HepG2 (cell line): ENCODE results near the gene AREL1. TPM values are rescaled to one million over a fixed set of nuclear protein-coding genes. Genes with fewer than 3 reads are reported as not detected.

Experiments used
- ATAC-seq: fragments of 200-7000 bp; cut with Tn5 transposase; 3 replicates; pipeline ENCODE4 v1.9.1; 2020; ENCODE audit warnings: mild to moderate bottlenecking, moderate library complexity
- BruUV-seq: library from RNA; stranded (reverse); fragments of 400-500 nt; replicated peaks from 2 replicates; lab custom pipeline; 2021; lab: Mats Ljungman, UMichigan
- CTCF ChIA-PET: fragments of 300-600 bp; formaldehyde crosslinking; extraction: SDS; loops from one replicate; lab custom pipeline; 2021; ENCODE audit warnings: low total read pairs, inconsistent platforms, low intra/inter-chr PET ratio; lab: Yijun Ruan, JAX
- POLR2A ChIA-PET: fragments of 350-600 bp; sonication (Branson Sonifier 250); formaldehyde crosslinking; loops from one replicate; lab custom pipeline; 2020; ENCODE audit warnings: antibody characterized with exemption, inconsistent platforms; lab: Yijun Ruan, JAX
- DNase-seq: peaks from one replicate; pipeline ENCODE4 v3.0.0-alpha.2; 2015; ENCODE audit warnings: low spot score
- FAIRE-seq: peaks from 3 replicates; lab custom pipeline; 2011; peaks lifted over from hg19 to GRCh38; lab: Jason Lieb, UNC
- H2AFZ ChIP-seq: one replicate; pipeline ENCODE4 v1.6.1; 2011; ENCODE audit warnings: low read length, inconsistent platforms
- H3K27ac ChIP-seq: fragments of 300-600 bp; 3 replicates; pipeline ENCODE4 v1.8.0; 2011; ENCODE audit warnings: mixed run types, mild to moderate bottlenecking, mixed read lengths, low read length, inconsistent platforms; ENCODE audit not compliant: insufficient read depth; ENCODE audit errors: extremely low read length
- H3K27me3 ChIP-seq, 2 experiments: fragments of 200-600 bp in 1 of 2; 2 replicates in 1 of 2; 3 replicates in 1 of 2; pipeline versions ENCODE4 v1.6.0 to v1.8.0; 2011; ENCODE audit warnings: low read length in 2 of 2, mild to moderate bottlenecking in 2 of 2, moderate library complexity in 2 of 2, inconsistent platforms in 1 of 2; ENCODE audit not compliant: insufficient read depth in 2 of 2, control insufficient read depth in 1 of 2
- H3K36me3 ChIP-seq, 2 experiments: fragments of 200-600 bp in 1 of 2; replicated peaks in 1 of 2; 2 replicates in 1 of 2; 3 replicates in 1 of 2; pipeline versions ENCODE4 v1.5.1 to v1.8.0; 2011; ENCODE audit warnings: low read length in 2 of 2, inconsistent platforms in 1 of 2; ENCODE audit not compliant: insufficient read depth in 2 of 2, control insufficient read depth in 1 of 2
- H3K4me1 ChIP-seq: 2 replicates; pipeline ENCODE4 v1.5.1; 2012; ENCODE audit warnings: low read length, inconsistent platforms; ENCODE audit not compliant: insufficient read depth
- H3K4me2 ChIP-seq: 2 replicates; pipeline ENCODE4 v1.6.0; 2011; ENCODE audit warnings: low read depth, low read length, inconsistent platforms
- H3K4me3 ChIP-seq, 3 experiments: fragments of 200-600 bp in 1 of 3; sonication (generic), shearing (Covaris generic) in 1 of 3; replicated peaks in 1 of 3; 2 replicates each; pipeline ENCODE4 v1.5.1; 2011 to 2016; ENCODE audit warnings: low read length in 3 of 3, inconsistent platforms in 2 of 3, low read depth in 2 of 3, mild to moderate bottlenecking in 2 of 3, control low read depth in 1 of 3, mixed read lengths in 1 of 3; ENCODE audit not compliant: insufficient read depth in 1 of 3
- H3K79me2 ChIP-seq: one replicate; pipeline ENCODE4 v1.6.1; 2011; ENCODE audit warnings: low read length, inconsistent platforms; ENCODE audit not compliant: insufficient read depth
- H3K9ac ChIP-seq: 2 replicates; pipeline ENCODE4 v1.6.0; 2011; ENCODE audit warnings: mild to moderate bottlenecking, low read depth, low read length, inconsistent platforms; ENCODE audit not compliant: insufficient read depth
- H3K9me3 ChIP-seq: 2 replicates; pipeline ENCODE4 v1.5.1; 2012; ENCODE audit warnings: mild to moderate bottlenecking, low read length
- H4K20me1 ChIP-seq: 2 replicates; pipeline ENCODE4 v1.6.0; 2011; ENCODE audit warnings: inconsistent platforms, mild to moderate bottlenecking, low read length, moderate library complexity; ENCODE audit not compliant: insufficient read depth
- HMG20A ChIP-seq: IDR thresholded peaks from 2 replicates; pipeline ENCODE4 v1.6.1; 2016; ENCODE audit warnings: borderline replicate concordance
- KDM3A ChIP-seq: IDR thresholded peaks from 2 replicates; pipeline ENCODE4 v1.6.1; 2018; ENCODE audit warnings: low read depth, missing compliant biosample characterization
- MIXL1 ChIP-seq: IDR thresholded peaks from 2 replicates; pipeline ENCODE4 v1.6.1; 2016
- RFX1 ChIP-seq: fragments of 450-650 bp; IDR thresholded peaks from 2 replicates; pipeline ENCODE4 v1.6.1; 2017
- SMARCC2 ChIP-seq: fragments of 450-650 bp; IDR thresholded peaks from 2 replicates; pipeline ENCODE4 v1.6.1; 2017; ENCODE audit warnings: antibody characterized with exemption, mild to moderate bottlenecking
- SP5 ChIP-seq: IDR thresholded peaks from 2 replicates; pipeline ENCODE4 v1.6.1; 2016; ENCODE audit warnings: low read depth, borderline replicate concordance
- SPEN ChIP-seq: sonication (generic); formaldehyde crosslinking; IDR thresholded peaks from 2 replicates; pipeline ENCODE4 v1.5.1; 2020; ENCODE audit warnings: low read depth, mild to moderate bottlenecking, missing genetic modification reagents
- SRF ChIP-seq: IDR thresholded peaks from 2 replicates; pipeline ENCODE4 v1.6.1; 2011; ENCODE audit warnings: mild to moderate bottlenecking, low read depth, low read length, moderate library complexity
- SUZ12 ChIP-seq: fragments of 150-350 bp; IDR thresholded peaks from 2 replicates; pipeline ENCODE4 v1.6.1; 2014; ENCODE audit warnings: low read depth, low read length
- TAF15 ChIP-seq: fragments of 200-400 bp; formaldehyde crosslinking; IDR thresholded peaks from one replicate; pipeline ENCODE4 v1.6.1; 2018; ENCODE audit warnings: mild to moderate bottlenecking, low read depth, low read length; ENCODE audit not compliant: poor library complexity, severe bottlenecking
- THAP9 ChIP-seq: sonication (generic); formaldehyde crosslinking; IDR thresholded peaks from 2 replicates; pipeline ENCODE4; 2020; ENCODE audit warnings: missing genetic modification reagents, mild to moderate bottlenecking, borderline replicate concordance
- ZNF329 ChIP-seq: sonication (generic); formaldehyde crosslinking; IDR thresholded peaks from 2 replicates; pipeline ENCODE4 v1.9.0; 2021; ENCODE audit warnings: low read depth, mild to moderate bottlenecking, missing genetic modification reagents
- ZNF510 ChIP-seq: sonication (generic); formaldehyde crosslinking; IDR thresholded peaks from 2 replicates; pipeline ENCODE4 v1.4.0; 2020; ENCODE audit warnings: low read depth, mild to moderate bottlenecking, missing genetic modification reagents
- ZNF737 ChIP-seq: sonication (generic); formaldehyde crosslinking; IDR thresholded peaks from 2 replicates; pipeline ENCODE4 v1.5.0; 2020; ENCODE audit warnings: missing genetic modification reagents, mild to moderate bottlenecking, borderline replicate concordance
- ZNF740 ChIP-seq: sonication (generic); formaldehyde crosslinking; IDR thresholded peaks from 2 replicates; pipeline ENCODE4 v1.4.0; 2020; ENCODE audit warnings: missing genetic modification reagents
- WGBS: methylation state at CpG from one replicate; pipeline ENCODE4 v1.1.6; 2017; ENCODE audit warnings: low lambda C conversion rate; 5-methylcytosine and 5-hydroxymethylcytosine counted together
- in situ Hi-C: cut with HindIII; loops from 2 replicates; pipeline ENCODE4 v1.10.0; 2017; ENCODE audit warnings: low pct_unique_long_range_greater_than_20kb; ENCODE audit not compliant: extremely low pct_ligation_motif_present
- intact Hi-C: fragments of 100-400 bp; cut with micrococcal nuclease; formaldehyde crosslinking; loops from one replicate; pipeline ENCODE4 v1.10.0; 2022; ENCODE audit not compliant: unreplicated experiment
- polyA plus RNA-seq, 8 experiments: library from polyadenylated mRNA; depleted of rRNA in 3 of 8; stranded (reverse) in 7 of 8; unstranded in 1 of 8; fragments of >200 nt; fragmentation: Illumina TruSeq in 4 of 8; extraction: Trizol in 4 of 8; gene quantifications; 2 replicates each; pipeline versions ENCODE4 v1.2.1 to v1.2.3, GENCODE V29; 2011 to 2016; ENCODE audit warnings: low read depth in 4 of 8, missing spikeins in 1 of 8, mixed read lengths in 1 of 8; ENCODE audit not compliant: insufficient read depth in 1 of 8
- total RNA-seq, 5 experiments: library from RNA; depleted of rRNA; stranded (reverse); fragments of >200 nt; fragmentation: Illumina TruSeq; extraction: Trizol; gene quantifications; 2 replicates each; pipeline ENCODE4 v1.2.3, GENCODE V29; 2016; ENCODE audit warnings: low read depth in 1 of 5
- TF ChIP-seq, protein P1 (sequence below): IDR thresholded peaks from 2 replicates; pipeline ENCODE4 v1.6.1; 2018; ENCODE audit warnings: missing genetic modification reagents

AREL1 gene
- total and polyA plus RNA-seq, 2 of the 13 experiments (the other 11 are each of a cell fraction or from before 2014, with no cell fraction given), result 21.3 to 25.4 TPM

DNA sequence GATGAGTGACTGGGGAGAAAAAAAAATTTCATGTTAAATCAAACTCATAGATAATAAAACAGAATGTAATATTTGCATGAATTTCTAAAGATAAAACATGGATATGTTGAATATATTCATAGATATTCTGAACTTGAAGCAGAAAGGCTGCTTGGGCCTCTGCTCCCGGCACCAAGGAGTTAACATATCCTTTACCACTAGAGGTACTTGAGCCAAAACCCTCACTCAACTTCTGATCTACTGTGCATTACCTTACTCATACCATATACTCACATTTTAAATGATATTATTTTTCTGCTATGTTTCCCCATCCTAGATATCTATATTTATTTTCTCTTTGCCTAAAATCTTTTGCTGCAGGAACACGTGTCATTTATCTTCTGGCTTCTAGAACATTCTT is 14.9 kb downstream of the AREL1 start:
- ATAC-seq (no peak), DNase-seq (no peak), FAIRE-seq (no peak)
- intact Hi-C loops (no loop called here), in situ Hi-C loops (no loop called here)
- H3K4me3 ChIP-seq, result no peak overlapping the region
- H3K79me2 ChIP-seq, result peaks cover 20% of the 10 kb centered on the region
- 100% methylated on average over 2 of the region's 2 CpGs for WGBS
- H3K4me2 ChIP-seq, result no peak overlapping the region
- POLR2A ChIA-PET, result no interaction called here
- no peak overlapping the region for H3K27ac ChIP-seq
- CTCF ChIA-PET, result no interaction called here
- no peak overlapping the region for H2AFZ ChIP-seq
- no peak overlapping the region for H3K9ac ChIP-seq
- no peaks in the 10 kb centered on the region for H4K20me1 ChIP-seq
- peaks cover 5 to 9% of the 10 kb centered on the region in 2 experiments; a peak in 4 of 5 replicates for H3K36me3 ChIP-seq
- BruUV-seq, result no TSS peak
- no peaks in the 10 kb centered on the region for H3K4me1 ChIP-seq
- no peaks in the 10 kb centered on the region for H3K27me3 ChIP-seq
- no peak for TF ChIP-seq SUZ12
- TF ChIP-seq HMG20A, result no peak
- peaks cover 9% of the 10 kb centered on the region for H3K9me3 ChIP-seq

- H3K4me2 ChIP-seq, result no peak overlapping the region
- H3K27me3 ChIP-seq, result no peaks in the 10 kb centered on the region
- peaks cover 5% of the 10 kb centered on the region for H3K9me3 ChIP-seq
- POLR2A ChIA-PET, result no interaction called here
- DNase-seq, result no peak
- no peak overlapping the region for H3K27ac ChIP-seq
- no TSS peak for BruUV-seq
- H3K9ac ChIP-seq, result no peak overlapping the region
- H3K79me2 ChIP-seq, result peaks cover 19% of the 10 kb centered on the region
- H3K4me1 ChIP-seq, result no peaks in the 10 kb centered on the region
- intact Hi-C loops, result no loop called here
- H3K4me3 ChIP-seq, result no peak overlapping the region
- H3K36me3 ChIP-seq, result peaks cover 5 to 9% of the 10 kb centered on the region in 2 experiments; a peak in 3 of 5 replicates
- WGBS, result 98% methylated on average over 2 of the region's 2 CpGs
- in situ Hi-C loops, result no loop called here
- FAIRE-seq, result no peak
- no peak overlapping the region for H2AFZ ChIP-seq
- no peak for ATAC-seq
- CTCF ChIA-PET, result no interaction called here
- H4K20me1 ChIP-seq, result no peaks in the 10 kb centered on the region
- TF ChIP-seq THAP9 (CRISPR knock-in tag) (no peak), ZNF510 (CRISPR knock-in tag) (no peak), ZNF737 (CRISPR knock-in tag) (no peak), SRF (no peak), SPEN (CRISPR knock-in tag) (no peak), KDM3A (CRISPR knock-in tag) (no peak), SP5 (CRISPR knock-in tag) (no peak), RFX1 (no peak), ZNF740 (CRISPR knock-in tag) (no peak), SMARCC2 (no peak), TAF15 (no peak), MIXL1 (CRISPR knock-in tag) (no peak), ZNF329 (CRISPR knock-in tag) (no peak)
- TF ChIP-seq, protein P1, sequence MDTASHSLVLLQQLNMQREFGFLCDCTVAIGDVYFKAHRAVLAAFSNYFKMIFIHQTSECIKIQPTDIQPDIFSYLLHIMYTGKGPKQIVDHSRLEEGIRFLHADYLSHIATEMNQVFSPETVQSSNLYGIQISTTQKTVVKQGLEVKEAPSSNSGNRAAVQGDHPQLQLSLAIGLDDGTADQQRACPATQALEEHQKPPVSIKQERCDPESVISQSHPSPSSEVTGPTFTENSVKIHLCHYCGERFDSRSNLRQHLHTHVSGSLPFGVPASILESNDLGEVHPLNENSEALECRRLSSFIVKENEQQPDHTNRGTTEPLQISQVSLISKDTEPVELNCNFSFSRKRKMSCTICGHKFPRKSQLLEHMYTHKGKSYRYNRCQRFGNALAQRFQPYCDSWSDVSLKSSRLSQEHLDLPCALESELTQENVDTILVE, result no peak
These were observed 15.3 kb downstream of the AREL1 start for GRCh38 chr14:74697543-74697942.
